ENCODE measurements around the gene PYURF.

The PYURF gene, protein sequence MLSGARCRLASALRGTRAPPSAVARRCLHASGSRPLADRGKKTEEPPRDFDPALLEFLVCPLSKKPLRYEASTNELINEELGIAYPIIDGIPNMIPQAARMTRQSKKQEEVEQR

DNA sequence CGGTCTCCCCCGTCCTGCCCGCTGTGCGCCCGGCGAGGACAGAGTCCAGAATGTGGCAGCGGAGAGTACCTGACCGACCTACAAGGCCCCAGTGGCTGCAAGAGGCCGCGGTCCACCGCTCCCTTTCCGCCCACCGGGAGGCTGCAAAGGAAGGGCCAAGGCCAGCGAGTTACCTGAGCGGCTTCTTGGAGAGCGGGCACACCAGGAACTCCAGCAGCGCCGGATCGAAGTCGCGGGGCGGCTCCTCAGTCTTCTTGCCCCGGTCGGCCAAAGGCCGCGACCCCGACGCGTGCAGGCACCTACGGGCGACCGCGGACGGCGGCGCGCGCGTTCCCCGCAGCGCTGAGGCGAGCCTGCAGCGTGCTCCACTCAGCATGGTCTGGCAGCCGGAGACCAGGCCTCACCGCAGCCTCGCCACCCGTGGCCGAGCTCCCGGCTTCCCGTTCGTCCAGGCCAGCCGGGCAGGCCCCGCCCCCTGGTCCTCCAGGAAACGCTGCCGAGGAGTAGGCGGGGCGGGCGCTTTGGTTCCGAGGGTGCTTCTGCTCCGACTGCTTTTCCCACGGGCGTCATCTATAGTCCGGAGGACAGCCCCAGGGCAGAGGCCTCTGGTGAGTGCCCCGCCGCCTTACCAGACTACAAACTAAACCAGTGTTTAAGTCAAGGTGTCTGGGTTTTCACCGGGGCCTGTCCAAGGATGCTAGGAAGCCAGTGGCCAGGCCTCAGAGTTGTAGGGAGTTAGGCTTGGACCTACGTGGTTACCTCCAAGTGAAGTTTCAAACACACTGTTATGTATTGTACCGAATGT is at the start of gene PYURF:
TSS of gene PYURF (minus strand) at position 452 of the 805 bp plus-strand sequence. CDS start at position 376, 76 bp downstream.
- DNase-seq: peak; percentile 91 to 93

DNA sequence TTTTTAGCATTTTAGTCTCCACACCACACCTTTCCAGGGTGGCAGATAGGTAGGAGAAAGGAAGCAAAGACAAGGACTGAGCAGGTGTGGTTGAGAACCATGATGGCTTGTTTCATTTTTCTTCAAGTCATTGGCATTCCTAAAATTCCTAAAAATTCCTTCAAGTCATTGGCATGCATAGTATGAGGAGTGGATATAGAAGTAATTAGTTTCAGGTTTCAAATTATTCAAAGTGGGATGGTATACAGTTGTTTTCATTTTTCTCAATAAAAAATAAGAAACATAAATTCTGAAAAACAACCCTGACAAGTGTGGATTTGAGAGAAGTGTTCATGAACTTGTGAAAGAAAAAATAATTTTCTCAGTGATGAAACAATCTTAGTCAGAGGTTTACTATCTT is 46.4 kb upstream of the PYURF start:
- DNase-seq: no peak

DNA sequence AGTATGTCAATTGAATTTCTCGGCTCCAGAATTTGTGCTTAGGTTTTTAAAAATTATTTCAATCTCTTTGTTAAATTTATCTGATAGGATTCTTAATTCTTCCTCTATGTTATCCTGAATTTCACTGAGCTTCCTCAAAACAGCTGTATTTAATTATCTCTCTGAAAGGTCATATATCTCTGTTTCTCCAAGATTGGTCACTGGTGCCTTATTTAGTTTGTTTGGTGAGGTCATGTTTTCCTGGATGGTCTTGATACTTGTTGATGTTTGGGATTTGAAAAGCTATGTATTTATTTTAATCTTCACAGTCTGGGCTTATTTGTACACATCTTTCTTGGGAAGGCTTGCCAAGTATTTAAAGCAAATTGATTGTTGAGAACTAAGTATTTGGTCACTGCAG is 44.0 kb upstream of the PYURF start:
- no peak for DNase-seq

DNA sequence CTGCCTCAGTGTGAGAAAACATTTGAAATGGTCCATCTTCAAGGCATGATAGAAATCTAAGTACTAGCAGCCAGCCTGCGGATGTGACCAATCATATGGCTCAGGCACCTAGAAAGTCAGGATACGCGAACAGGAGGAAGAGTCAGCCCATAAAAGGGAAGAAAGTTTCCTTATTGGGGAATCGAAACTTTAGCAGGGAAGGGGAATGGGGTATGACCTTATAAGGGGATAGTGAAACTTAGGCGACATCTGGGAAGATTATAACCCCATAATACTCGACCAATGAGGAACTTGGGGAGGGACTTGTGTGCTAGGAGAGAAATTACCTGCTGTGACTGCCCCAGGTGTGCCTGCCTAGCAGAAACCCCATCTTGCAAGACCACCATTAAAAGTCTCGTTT is 26.2 kb upstream of the PYURF start:
- DNase-seq: no peak

DNA sequence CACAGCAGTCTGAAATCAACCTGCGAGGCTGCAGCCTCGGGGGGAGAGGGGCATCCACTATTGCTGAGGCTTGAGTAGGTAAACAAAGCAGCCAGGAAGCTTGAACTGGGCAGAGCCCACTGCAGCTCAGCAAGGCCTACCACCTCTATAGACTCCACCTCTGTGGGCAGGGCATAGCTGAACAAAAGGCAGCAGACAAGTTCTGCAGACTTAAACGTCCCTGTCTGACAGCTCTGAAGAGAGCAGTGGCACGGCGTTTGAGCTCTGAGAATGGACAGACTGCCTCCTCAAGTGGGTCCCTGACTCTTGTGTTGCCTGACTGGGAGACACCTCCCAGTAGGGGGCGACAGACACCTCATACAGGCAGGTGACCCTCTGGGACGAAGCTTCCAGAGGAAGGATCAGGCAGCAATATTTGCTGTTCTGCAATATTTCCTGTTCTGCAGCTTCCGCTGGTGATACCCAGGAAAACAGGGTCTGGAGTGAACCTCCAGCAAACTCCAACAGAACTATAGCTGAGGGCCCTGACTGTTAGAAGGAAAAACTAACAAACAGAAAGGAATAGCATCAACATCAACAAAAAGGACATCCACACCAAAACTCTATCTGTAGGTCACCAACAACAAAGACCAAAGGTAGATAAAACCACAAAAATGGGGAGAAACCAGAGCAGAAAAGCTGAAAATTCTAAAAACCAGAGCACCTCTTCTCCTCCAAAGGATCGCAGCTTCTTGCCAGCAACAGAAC is 15.9 kb upstream of the PYURF start:
- peak in 1 of 2 donors; percentile 49 for DNase-seq

DNA sequence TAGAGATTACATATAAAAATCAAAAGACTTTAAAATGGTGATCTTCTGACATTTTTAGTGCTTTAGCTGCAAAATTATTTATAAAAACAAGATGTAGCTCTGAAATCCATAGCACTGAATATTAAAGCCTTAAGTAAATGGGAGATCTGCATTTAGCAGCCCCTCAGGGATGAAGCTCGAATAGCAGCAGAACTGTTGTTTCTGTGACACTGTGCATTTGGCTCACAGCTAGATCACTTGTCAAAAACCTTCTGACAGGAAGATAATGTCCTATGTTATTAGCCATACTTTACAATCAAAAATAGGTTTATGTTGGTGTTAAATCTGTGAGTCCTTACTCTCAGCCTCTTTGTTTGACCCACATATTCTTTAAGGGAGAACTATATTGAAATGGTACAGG is 14.1 kb upstream of the PYURF start:
- DNase-seq: no peak

DNA sequence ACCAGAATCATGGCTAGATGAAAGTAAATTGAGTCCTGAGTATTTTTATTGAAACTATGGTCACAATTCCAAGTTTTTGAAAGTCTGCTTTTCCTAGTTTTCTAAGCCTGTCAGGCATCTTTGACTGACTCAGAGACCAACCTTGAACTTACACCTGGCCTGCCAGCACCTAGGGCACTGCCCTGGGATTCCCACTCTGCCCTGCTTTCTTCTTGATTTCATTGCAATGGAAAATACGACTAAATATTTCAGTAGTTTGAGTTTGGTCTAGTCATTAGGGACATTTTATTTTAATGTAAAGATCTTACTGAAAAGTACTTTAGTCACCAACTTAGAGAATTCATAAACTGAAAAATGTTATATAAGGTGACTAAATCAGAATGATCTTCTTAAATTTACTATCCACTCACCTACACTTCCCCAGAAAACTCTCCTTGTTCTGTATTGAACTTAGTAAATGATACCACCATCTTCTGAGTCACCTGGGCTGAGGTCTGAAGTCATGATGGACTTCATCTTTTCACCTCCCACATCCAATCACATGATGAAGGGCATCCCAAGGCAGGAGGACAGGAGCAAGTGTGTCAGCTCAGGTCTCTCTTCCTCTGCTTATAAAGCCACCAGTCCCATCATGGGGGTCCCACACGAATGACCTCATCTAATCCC is 11.6 kb upstream of the PYURF start:
- no peak for DNase-seq

DNA sequence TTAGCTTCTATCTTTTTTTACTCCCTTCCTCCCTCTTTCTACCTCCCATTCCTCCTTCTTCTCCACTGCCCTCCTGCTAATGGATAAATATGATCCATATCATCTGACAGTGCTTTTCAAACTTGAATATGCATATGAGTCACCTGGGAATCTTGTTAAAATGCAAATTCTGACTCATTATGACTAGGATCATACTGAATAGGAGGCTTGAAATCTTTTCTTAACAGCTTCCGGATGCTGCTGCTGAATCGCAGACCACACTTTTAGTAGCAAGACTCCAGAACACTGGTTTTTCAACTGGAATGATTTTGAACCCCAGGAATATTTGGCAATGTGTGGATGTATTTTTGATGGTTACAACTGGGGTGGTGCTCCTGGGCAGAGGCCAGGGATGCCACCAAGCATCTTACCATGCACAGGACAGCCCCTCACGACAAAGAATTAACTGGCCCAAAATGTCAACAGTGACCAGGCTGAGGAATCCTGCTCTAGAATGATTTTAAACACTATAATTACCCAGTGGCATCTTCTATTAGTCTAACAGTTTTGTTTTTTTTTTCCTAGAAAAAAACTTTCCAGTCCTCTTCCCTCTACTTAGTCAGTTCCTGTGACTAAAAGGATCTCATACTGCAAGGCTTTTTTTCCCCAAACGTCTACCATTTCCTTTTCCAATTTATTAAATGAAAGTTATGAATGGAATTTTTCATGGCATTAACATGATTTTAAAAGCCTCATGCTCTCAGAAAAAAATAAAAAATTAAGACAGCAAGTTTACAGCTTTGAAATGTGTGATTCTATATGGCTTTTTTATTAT is 10.6 kb upstream of the PYURF start:
- DNase-seq: no peak

DNA sequence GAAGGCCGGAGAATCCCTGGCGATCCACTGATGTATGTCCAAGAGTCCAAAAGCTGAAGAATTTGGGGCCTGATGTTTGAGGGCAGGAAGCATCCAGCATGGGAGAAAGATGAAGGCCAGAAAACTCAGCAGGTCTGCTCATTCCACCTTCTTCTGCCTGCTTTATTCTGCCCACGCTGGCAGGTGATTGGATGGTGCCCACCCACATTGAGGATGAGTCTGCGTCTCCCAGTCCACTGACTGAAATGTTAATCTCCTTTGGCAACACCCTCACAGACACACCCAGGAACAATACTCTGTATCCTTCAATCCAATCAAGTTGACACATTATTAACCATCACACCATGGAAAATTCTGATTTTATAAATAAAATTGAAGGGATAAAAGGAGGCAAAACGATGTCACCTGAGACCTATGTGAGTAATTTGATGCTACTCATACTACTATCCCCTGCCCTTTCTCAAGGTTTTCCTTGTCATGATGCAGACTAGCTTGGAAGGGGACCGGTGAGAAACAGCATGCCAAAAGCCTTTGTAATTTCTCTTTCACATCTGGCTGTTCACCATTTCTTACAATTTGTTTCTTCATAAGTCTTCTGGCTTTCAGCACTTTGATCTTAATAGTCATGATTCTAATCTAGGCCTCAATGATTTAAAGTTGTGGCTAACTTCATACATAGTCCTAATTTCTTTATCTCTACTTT is 9.7 kb upstream of the PYURF start:
- DNase-seq: no peak

DNA sequence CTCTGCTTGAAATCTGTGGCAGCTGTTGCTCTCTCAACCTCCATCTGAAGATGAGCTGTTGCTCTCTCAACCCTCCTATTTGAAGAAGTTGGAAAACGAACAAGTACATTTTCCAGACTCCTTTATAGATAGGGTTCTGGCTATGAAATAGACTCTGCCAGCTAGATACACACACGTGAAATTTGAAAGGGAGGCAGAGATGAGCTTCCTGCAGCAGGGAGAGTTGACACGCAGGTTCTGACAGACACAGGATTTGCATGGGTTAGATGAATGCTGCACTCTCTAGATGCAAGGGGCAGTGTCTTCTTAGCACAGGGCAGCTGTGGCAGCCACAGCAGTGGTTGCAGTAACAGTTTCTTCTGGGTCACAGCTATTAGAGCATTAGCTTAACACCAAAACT is 8.0 kb upstream of the PYURF start:
- no peak for DNase-seq

DNA sequence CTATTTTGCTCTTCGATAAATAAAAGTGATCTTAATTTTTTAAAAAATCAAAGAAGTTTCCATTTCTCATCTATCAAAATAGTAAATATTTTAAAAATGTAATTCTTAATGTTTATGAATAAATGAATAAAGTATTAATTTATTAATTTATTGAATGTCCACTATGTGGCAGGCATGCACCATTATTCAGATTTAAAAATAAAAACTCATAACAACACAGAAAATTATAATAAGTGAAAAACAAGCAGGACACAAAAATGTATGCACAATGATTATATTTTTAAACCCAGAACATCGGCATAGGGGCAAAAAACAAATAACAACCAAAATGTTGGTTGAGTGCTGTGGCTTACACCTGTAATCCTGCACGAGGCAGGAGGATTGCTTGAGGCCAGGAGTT is 5.3 kb upstream of the PYURF start:
- no peak for DNase-seq

DNA sequence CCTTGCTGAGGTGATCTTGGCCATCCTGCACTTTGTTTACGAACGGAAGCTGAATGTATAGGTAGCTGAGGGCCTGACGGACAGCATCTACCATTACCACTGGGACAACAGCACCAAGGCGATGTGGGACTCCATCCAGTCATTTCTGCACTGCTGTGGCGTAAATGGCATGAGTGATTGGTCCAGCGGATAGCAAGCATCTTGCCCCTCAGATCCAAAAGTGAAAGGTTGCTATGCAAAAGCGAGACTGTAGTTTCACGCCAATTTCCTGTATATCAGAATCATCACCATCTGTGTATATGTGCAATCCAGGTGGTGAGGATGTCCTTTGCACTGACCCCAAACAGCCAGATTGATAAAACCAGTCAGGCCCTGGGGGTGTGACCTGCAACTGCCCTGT is 4.2 kb upstream of the PYURF start:
- DNase-seq: no peak

DNA sequence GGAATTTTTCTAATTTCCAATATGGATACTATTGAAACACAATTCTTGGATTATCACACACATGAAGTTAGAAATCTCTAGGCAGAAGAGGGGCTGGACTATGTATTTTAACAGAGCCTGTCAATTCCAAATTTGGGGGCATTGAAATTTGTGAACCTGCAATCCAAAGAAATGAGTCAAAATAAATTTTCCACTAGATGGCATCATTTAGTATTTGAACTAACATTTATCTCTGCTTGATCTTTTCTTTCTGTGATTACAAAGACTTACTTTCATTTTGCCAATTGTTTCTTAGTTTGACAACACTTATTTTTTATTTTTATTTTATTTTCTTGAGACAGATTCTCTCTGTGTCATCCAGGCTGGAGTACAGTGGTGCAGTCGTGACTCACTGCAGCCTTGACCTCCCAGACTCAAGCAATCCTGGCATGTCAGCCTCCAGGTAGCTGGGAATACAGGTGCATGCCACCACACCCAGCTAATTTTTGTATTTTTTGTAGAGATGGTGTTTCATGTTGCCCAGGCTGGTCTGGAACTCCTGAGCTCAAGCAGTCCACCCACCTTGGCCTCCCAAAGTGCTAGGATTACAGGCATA is 2.7 kb upstream of the PYURF start:
- DNase-seq: peak in 1 of 2 donors; percentile 30

DNA sequence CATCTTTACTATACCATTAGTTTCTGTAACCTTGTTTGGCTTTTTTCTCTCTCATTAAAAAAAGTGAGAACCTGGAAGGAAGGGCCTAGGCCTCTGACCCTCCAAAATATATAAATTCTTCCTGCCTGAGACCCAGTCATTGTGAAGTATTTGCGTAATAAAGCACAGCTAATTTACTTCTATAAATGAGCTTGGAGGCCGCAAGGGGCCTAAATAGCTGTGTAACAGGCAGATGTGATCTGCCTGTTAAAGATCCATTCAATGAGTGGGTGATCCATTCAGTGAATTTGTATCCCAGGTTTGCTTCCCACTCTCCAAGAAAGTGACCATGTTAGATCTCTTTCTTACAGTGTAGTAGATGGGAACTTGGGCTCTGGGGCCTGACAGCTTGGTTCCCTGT is 595 bp upstream of the PYURF start:
- DNase-seq: no peak

DNA sequence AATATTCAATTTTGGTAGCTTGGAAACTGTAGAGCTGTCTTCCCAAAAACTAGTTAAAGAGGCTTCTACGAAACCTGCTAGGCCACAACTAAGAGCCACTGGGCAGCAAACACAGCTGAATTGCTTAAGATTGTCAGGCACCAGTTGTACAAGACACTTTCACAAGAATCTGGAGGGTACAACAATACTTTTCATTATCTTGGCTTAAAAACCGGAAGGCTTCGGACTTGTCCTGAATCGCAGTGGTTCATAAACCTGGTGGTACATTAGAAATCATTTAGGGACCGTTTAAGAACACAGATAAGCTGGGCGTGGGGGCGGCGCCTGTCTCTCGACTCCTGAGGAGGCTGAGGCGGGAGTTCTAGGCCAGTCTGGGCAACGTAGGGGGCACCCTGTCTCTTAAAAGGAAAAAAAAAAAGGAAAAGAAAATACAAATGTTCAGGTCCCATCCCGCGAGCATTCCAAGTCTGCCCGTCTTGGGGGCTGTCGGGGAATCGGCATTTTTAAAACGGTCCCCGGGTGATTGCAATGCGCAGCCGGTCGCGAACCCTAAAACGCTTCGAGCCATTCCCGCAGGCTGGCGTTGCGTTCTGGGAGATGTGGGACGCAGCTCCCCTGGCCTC is 763 bp downstream of the PYURF start:
- peak; percentile 24 to 37 for DNase-seq

DNA sequence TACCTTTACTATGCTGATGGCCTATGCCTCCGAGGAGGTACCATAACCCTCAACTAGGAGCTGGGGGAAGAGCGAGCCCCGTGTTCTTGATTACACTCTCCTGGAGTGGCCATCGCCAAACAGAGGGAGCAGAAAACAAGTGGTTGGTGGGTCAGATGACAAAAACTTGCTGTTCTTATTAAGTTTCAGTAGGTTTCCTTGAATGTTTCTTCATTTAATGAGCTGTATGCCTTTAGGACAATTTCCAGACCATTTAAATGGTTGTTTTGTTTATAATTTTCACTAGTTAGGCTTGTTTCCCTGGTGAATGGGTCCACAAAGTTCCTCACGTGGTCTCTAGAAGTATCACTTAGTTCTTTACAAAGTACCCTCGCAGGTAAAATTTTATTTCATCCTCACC is 4.7 kb downstream of the PYURF start:
- no peak for DNase-seq

DNA sequence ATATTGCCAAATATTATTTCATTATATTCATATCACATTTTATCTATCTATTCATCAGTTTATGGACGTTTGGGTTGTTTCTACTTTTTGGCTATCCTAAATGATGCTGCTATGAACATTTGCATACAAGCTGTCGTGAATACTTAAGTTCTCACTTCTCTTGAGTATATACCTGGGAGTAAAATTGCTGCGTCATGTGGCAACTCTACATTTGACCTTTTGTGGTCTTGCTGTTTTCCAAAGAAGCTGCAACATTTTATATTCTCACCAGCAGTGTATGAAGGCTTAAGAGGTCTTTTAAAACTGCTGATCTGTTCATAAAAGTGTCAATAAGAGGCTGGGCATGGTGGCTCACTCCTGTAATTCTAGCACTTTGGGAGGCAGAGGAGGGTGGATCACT is 5.8 kb downstream of the PYURF start:
- no peak for DNase-seq

DNA sequence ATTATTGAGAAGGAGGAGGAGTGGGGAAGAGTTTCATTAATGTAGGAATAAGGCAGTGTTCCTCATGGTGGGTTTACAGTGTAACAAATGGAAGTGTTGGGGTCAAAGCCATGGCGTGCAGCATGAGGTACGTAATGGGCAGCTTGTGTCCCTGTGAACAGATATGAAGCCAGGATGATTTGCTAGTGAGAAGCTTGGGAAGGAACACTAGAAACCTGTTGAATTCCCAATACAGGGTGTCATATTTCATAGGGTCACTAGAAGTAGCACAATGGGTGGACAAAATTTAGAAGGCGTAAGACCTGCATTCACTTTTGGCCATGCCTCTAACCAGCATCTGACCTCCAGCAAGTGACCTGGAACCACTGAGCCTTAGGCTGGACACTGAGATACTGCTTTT is 6.8 kb downstream of the PYURF start:
- no peak for DNase-seq

DNA sequence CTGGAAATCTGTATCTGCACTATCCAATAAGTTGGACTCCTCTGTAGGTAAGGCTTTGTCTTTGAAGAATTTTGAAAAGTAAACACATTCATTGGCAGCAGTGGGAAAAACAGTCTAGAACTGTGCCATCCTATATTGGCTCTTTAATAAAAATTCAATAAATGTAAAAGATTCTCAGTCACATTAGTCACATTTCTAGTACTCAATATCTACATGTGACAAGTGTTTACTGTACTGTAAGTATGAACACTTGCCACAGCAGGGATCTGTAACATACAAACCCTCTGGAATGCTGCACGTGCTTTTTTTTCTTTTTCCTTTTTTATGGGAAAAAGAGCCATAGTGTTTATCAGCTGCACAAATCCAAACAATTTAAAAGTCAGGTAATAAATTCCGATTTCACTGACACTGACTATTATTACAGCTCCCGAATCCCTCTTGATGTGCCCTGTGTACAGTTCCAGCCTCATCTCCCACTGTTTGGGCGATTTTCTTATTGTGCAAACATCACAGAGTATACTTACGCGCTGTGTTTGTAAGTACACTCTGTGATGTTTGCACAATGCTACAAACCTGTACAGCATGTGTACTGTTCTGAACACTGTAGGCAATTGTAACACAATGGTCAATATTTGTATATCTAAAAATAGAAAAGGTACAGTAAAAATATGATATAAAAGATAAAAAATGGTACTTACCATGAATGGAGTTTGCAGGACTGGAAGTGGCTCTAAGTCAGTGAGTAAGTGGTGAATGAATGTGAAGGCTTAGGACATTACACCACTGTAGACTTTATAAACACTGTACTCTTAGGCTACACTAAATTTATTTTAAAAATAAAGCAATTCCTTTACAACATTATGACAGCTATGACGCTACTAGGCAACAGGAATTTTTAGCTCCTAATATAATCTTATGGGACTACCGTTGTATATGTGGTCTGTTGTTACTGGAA is 8.7 kb downstream of the PYURF start:
- no peak for DNase-seq

DNA sequence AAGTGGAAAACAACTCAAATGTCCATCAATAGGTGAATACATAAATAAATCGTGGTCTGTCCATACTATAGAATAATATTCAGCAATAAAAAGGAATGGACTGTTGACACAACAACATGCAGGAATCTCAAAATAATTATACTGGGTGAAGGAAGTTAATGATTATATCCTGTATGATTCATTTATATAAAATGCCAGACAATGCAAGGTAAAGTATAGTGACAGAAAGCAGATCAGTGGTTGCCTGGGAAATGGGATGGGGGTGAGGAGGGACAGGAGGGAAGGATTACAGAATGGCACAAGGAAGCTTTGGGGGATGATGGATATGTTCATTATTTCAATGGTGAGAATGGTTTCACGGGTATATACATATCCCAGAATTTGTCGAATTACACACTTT is 12.3 kb downstream of the PYURF start:
- no peak for DNase-seq
